ENCODE results near the gene EFNA5.

EFNA5 gene

GRCh38 chr5:107652408-107652807 lies 18.3 kb downstream of the EFNA5 start:
- no peaks in the 10 kb centered on the region for H3K27me3 ChIP-seq (ENCODE audit: insufficient read depth, low read depth)
- H3K36me3 ChIP-seq (ENCODE audit: insufficient read depth), result no peaks in the 10 kb centered on the region
- no peak overlapping the region for H3K4me2 ChIP-seq
- no peak for TF ChIP-seq CTCF (conservative IDR thresholded peaks at IDR 0.05; ENCODE audit: low read depth, low read length)
- H4K20me1 ChIP-seq (ENCODE audit: insufficient read depth), result no peaks in the 10 kb centered on the region
- no peaks in the 10 kb centered on the region for H3K79me2 ChIP-seq (ENCODE audit: insufficient read depth, low read depth)
- no peak overlapping the region for H2AFZ ChIP-seq (ENCODE audit: low read depth)
- H3K4me1 ChIP-seq (ENCODE audit: low read depth, poor library complexity, severe bottlenecking), result no peaks in the 10 kb centered on the region
- H3K27ac ChIP-seq, result no peak overlapping the region
- H3K4me3 ChIP-seq (IDR thresholded peaks at IDR 0.05; ENCODE audit: insufficient read depth, low read depth, low read length), result no peak overlapping the region
- no peak overlapping the region for H3K9ac ChIP-seq

- no peak overlapping the region for H2AFZ ChIP-seq (ENCODE audit: low read depth)
- no peaks in the 10 kb centered on the region for H4K20me1 ChIP-seq (ENCODE audit: insufficient read depth)
- H3K4me1 ChIP-seq (ENCODE audit: low read depth, poor library complexity, severe bottlenecking), result no peaks in the 10 kb centered on the region
- H3K4me3 ChIP-seq (IDR thresholded peaks at IDR 0.05; ENCODE audit: insufficient read depth, low read depth, low read length), result no peak overlapping the region
- no peaks in the 10 kb centered on the region for H3K27me3 ChIP-seq (ENCODE audit: insufficient read depth, low read depth)
- no peak for TF ChIP-seq CTCF (conservative IDR thresholded peaks at IDR 0.05; ENCODE audit: low read depth, low read length)
- H3K79me2 ChIP-seq (ENCODE audit: insufficient read depth, low read depth), result no peaks in the 10 kb centered on the region
- H3K27ac ChIP-seq, result no peak overlapping the region
- no peaks in the 10 kb centered on the region for H3K36me3 ChIP-seq (ENCODE audit: insufficient read depth)
- H3K4me2 ChIP-seq, result no peak overlapping the region
- no peak overlapping the region for H3K9ac ChIP-seq
Observed at GRCh38 chr5:107651325-107651724, 19.4 kb downstream of the EFNA5 start.

- H2AFZ ChIP-seq (ENCODE audit: low read depth), result no peak overlapping the region
- H3K4me3 ChIP-seq (IDR thresholded peaks at IDR 0.05; ENCODE audit: insufficient read depth, low read depth, low read length), result no peak overlapping the region
- no peak overlapping the region for H3K9ac ChIP-seq
- H3K4me1 ChIP-seq (ENCODE audit: low read depth, poor library complexity, severe bottlenecking), result no peaks in the 10 kb centered on the region
- H3K36me3 ChIP-seq (ENCODE audit: insufficient read depth), result no peaks in the 10 kb centered on the region
- H4K20me1 ChIP-seq (ENCODE audit: insufficient read depth), result no peaks in the 10 kb centered on the region
- no peak for TF ChIP-seq CTCF (conservative IDR thresholded peaks at IDR 0.05; ENCODE audit: low read depth, low read length)
- no peak overlapping the region for H3K27ac ChIP-seq
- no peak overlapping the region for H3K4me2 ChIP-seq
- no peaks in the 10 kb centered on the region for H3K79me2 ChIP-seq (ENCODE audit: insufficient read depth, low read depth)
- H3K27me3 ChIP-seq (ENCODE audit: insufficient read depth, low read depth), result no peaks in the 10 kb centered on the region
Observed at GRCh38 chr5:107646418-107646817, 24.3 kb downstream of the EFNA5 start.

- H2AFZ ChIP-seq (ENCODE audit: low read depth), result no peak overlapping the region
- H4K20me1 ChIP-seq (ENCODE audit: insufficient read depth), result no peaks in the 10 kb centered on the region
- no peak overlapping the region for H3K9ac ChIP-seq
- H3K4me1 ChIP-seq (ENCODE audit: low read depth, poor library complexity, severe bottlenecking), result no peaks in the 10 kb centered on the region
- no peaks in the 10 kb centered on the region for H3K79me2 ChIP-seq (ENCODE audit: insufficient read depth, low read depth)
- H3K4me3 ChIP-seq (IDR thresholded peaks at IDR 0.05; ENCODE audit: insufficient read depth, low read depth, low read length), result no peak overlapping the region
- H3K27ac ChIP-seq, result no peak overlapping the region
- no peaks in the 10 kb centered on the region for H3K36me3 ChIP-seq (ENCODE audit: insufficient read depth)
- no peak overlapping the region for H3K4me2 ChIP-seq
- H3K27me3 ChIP-seq (ENCODE audit: insufficient read depth, low read depth), result no peaks in the 10 kb centered on the region
- no peak for TF ChIP-seq CTCF (conservative IDR thresholded peaks at IDR 0.05; ENCODE audit: low read depth, low read length)
Observed at GRCh38 chr5:107640568-107640967, 30.2 kb downstream of the EFNA5 start.

- Histone ChIP-seq H3K27ac (no peak overlapping the region), H3K79me2 (ENCODE audit: insufficient read depth, low read depth) (no peaks in the 10 kb centered on the region), H4K20me1 (ENCODE audit: insufficient read depth) (no peaks in the 10 kb centered on the region), H3K4me1 (ENCODE audit: low read depth, poor library complexity, severe bottlenecking) (no peaks in the 10 kb centered on the region), H3K4me2 (no peak overlapping the region), H3K27me3 (ENCODE audit: insufficient read depth, low read depth) (no peaks in the 10 kb centered on the region), H3K36me3 (ENCODE audit: insufficient read depth) (no peaks in the 10 kb centered on the region), H3K4me3 (IDR thresholded peaks at IDR 0.05; ENCODE audit: insufficient read depth, low read depth, low read length) (no peak overlapping the region), H3K9ac (no peak overlapping the region), H2AFZ (ENCODE audit: low read depth) (no peak overlapping the region)
- no peak for TF ChIP-seq CTCF (conservative IDR thresholded peaks at IDR 0.05; ENCODE audit: low read depth, low read length)
Observed at GRCh38 chr5:107639990-107640389, 30.7 kb downstream of the EFNA5 start.
